Measurements from ENCODE around the gene CPNE2. TPM values are rescaled to one million over a fixed set of nuclear protein-coding genes. Genes with fewer than 3 reads are reported as not detected.

Gene CPNE2
- total and polyA plus RNA-seq, 2 of the 8 experiments (the other 6 are each of a cell fraction or from before 2014, with no cell fraction given): 10.6 to 39.5 TPM

GRCh38 chr16:57104706-57105105, 12.3 kb downstream of the CPNE2 start:
- H3K79me1 ChIP-seq (ENCODE audit: low read depth, low read length): peaks cover 5% of the 10 kb centered on the region; the same call in 1 of the 2 replicates
- no peak overlapping the region for H2BK120ac ChIP-seq (replicated peaks; ENCODE audit: low read depth, low read length)
- no peaks in the 10 kb centered on the region for H3K23me2 ChIP-seq (ENCODE audit: low read depth, low read length)
- H4K5ac ChIP-seq (ENCODE audit: insufficient read length, low read depth, low read length): no peak overlapping the region
- POLR2A ChIA-PET (ENCODE audit: partially characterized antibody): interaction anchor here (1.2 to 1.4 kb wide), 2 partner anchors 9 to 40 kb away, joined by 4 read pairs; no protein-coding TSS in a partner anchor
- H2AFZ ChIP-seq (ENCODE audit: low read length): no peak overlapping the region
- H3K14ac ChIP-seq (ENCODE audit: insufficient read length): no peak overlapping the region
- no peak overlapping the region for H3K56ac ChIP-seq (replicated peaks; ENCODE audit: insufficient read length, low read depth, low read length)
- H2BK12ac ChIP-seq (ENCODE audit: low read depth, low read length): no peak overlapping the region; the same call in 1 of the 2 replicates
- WGBS, 2 experiments (ENCODE audit: extremely low coverage in 1 of 2, insufficient coverage in 1 of 2, insufficient read length in 1 of 2, insufficient replicate concordance in 2 of 2, low coverage in 1 of 2, low lambda C conversion rate in 2 of 2, missing lambda C conversion rate in 1 of 2): 85% methylated on average over 3 of the region's 3 CpGs; no CpG with 5 or more reads in 1 of the 2 experiments
- H2BK5ac ChIP-seq (ENCODE audit: low read depth, low read length): no peak overlapping the region
- no peaks in the 10 kb centered on the region for H4K20me1 ChIP-seq (replicated peaks in 1 of 2; ENCODE audit: control insufficient read depth in 1 of 2, insufficient read depth in 2 of 2, low read length in 2 of 2)
- H3K4me1 ChIP-seq (replicated peaks in 1 of 4; ENCODE audit: control insufficient read depth in 3 of 4, insufficient read depth in 4 of 4, low read length in 3 of 4): peaks cover 3 to 13% (median 9%) of the 10 kb centered on the region in 4 experiments
- no peaks in the 10 kb centered on the region for H3K27me3 ChIP-seq (replicated peaks in 1 of 4; ENCODE audit: control insufficient read depth in 3 of 4, extremely low read depth in 1 of 4, insufficient read depth in 3 of 4, low read length in 3 of 4)
- peak overlapping the region; percentile 82; the same call in 1 of the 2 replicates for H2BK20ac ChIP-seq (ENCODE audit: low read length)
- peak overlapping the region; percentile 98 for H2BK15ac ChIP-seq (ENCODE audit: low read length)
- CTCF ChIA-PET (ENCODE audit: partially characterized antibody): interaction anchor here (0.7 to 13.6 kb wide), 5 partner anchors 11 to 64 kb away, joined by 3 to 100 read pairs (median 5); partner anchors contain the start of gene CPNE2
- no peak overlapping the region for H3K27ac ChIP-seq (ENCODE audit: low read depth, low read length)
- no peaks in the 10 kb centered on the region for H3K36me3 ChIP-seq (ENCODE audit: control insufficient read depth in 2 of 4, insufficient read depth in 4 of 4, low read length in 3 of 4)
- H3K4me2 ChIP-seq (ENCODE audit: insufficient read depth in 1 of 2, low read depth in 2 of 2, low read length in 2 of 2): no peak overlapping the region
- H3K18ac ChIP-seq (ENCODE audit: extremely low read depth, low read length): 0 out of 2 replicates have a peak overlapping the region, but pooled peaks have one; percentile 4
- H4K91ac ChIP-seq (replicated peaks; ENCODE audit: insufficient read length, low read length): peak overlapping the region; percentile 52
- H2AK5ac ChIP-seq (ENCODE audit: low read depth, low read length): 0 out of 2 replicates have a peak overlapping the region, but pooled peaks have one; percentile 53
- H3K9ac ChIP-seq (replicated peaks in 1 of 4; ENCODE audit: extremely low read depth in 1 of 4, low read depth in 3 of 4, low read length in 3 of 4): no peak overlapping the region
- no peak overlapping the region for H3K4me3 ChIP-seq (ENCODE audit: extremely low read depth in 1 of 4, insufficient read depth in 2 of 4, low read depth in 3 of 4, low read length in 4 of 4)
- H4K8ac ChIP-seq (ENCODE audit: extremely low read depth, insufficient read depth, low read length): no peak overlapping the region
- H3K79me2 ChIP-seq (ENCODE audit: control insufficient read depth in 1 of 2, insufficient read depth in 2 of 2, low read length in 2 of 2): no peaks in the 10 kb centered on the region
- FAIRE-seq (no peak), DNase-seq (ENCODE audit: low read depth in 1 of 2, low spot score in 2 of 2) (no peak)
- TF ChIP-seq ZNF274 (IDR thresholded peaks at IDR 0.05; ENCODE audit: borderline replicate concordance, extremely low read depth, low read length): no peak
- TF ChIP-seq KDM1A (IDR thresholded peaks at IDR 0.05; ENCODE audit: borderline replicate concordance, low read length): peak; percentile 71; the same call in 1 of the 2 replicates
- no peak overlapping the region for H3K4ac ChIP-seq (replicated peaks; ENCODE audit: insufficient read length, low read depth, low read length)
- no peaks in the 10 kb centered on the region for H3K9me3 ChIP-seq (ENCODE audit: insufficient read depth in 2 of 2, low read depth in 1 of 2, low read length in 1 of 2)
- H3K23ac ChIP-seq (ENCODE audit: insufficient read length): no peak overlapping the region
